Measurements from ENCODE around the gene C7orf25.

C7orf25 gene

GRCh38 chr7:42911454-42912447 is at the start of gene C7orf25:
TSS of gene C7orf25 (minus strand) at chr7:42912070. CDS start at chr7:42910900, 1,170 bp downstream.
- DNase-seq = peak; percentile 97

GRCh38 chr7:42961170-42961569 is 49.3 kb upstream of the C7orf25 start:
- no peak for DNase-seq

- DNase-seq = no peak
Measured at GRCh38 chr7:42960762-42961161, 48.9 kb upstream of the C7orf25 start.

- DNase-seq = no peak
Measured at GRCh38 chr7:42959549-42959948, 47.7 kb upstream of the C7orf25 start.

GRCh38 chr7:42956062-42956461 is 44.2 kb upstream of the C7orf25 start:
- no peak for DNase-seq

GRCh38 chr7:42953994-42954393 is 42.1 kb upstream of the C7orf25 start:
- no peak for DNase-seq

- no peak for DNase-seq
Measured at GRCh38 chr7:42952328-42952727, 40.5 kb upstream of the C7orf25 start.

GRCh38 chr7:42950417-42950816 is 38.5 kb upstream of the C7orf25 start:
- DNase-seq = no peak

GRCh38 chr7:42947521-42947920 is 35.7 kb upstream of the C7orf25 start:
- DNase-seq = no peak

GRCh38 chr7:42946627-42946950 is 34.7 kb upstream of the C7orf25 start:
- DNase-seq = no peak

GRCh38 chr7:42945821-42946626 is 34.2 kb upstream of the C7orf25 start:
- no peak for DNase-seq

- DNase-seq = peak; percentile 59
Measured at GRCh38 chr7:42940985-42941847, 29.3 kb upstream of the C7orf25 start.

GRCh38 chr7:42939457-42940240 is 27.8 kb upstream of the C7orf25 start:
- no peak for DNase-seq

- DNase-seq = no peak
Measured at GRCh38 chr7:42935861-42936260, 24.0 kb upstream of the C7orf25 start.

GRCh38 chr7:42934291-42934690 is 22.4 kb upstream of the C7orf25 start:
- DNase-seq = no peak

- DNase-seq = peak; percentile 43
Measured at GRCh38 chr7:42932811-42933591, 21.1 kb upstream of the C7orf25 start.

- DNase-seq = peak; percentile 100
Measured at GRCh38 chr7:42931834-42932651, 20.2 kb upstream of the C7orf25 start, which contains the start of the genes MRPL32 and PSMA2. TSS of gene MRPL32 (plus strand) at chr7:42932376. CDS start at chr7:42932387, 11 bp downstream. TSS of gene PSMA2 (minus strand) at chr7:42932174. CDS start at chr7:42932158, 16 bp downstream.

GRCh38 chr7:42931447-42931833 is 19.6 kb upstream of the C7orf25 start:
- no peak for DNase-seq

- no peak for DNase-seq
Measured at GRCh38 chr7:42930889-42931288, 19.0 kb upstream of the C7orf25 start.

- no peak for DNase-seq
Measured at GRCh38 chr7:42929449-42929848, 17.6 kb upstream of the C7orf25 start.

Data from DMS79 treated with DMSO at 0.1 percent for 48 hours (cell line).